ENCODE data around the gene GSK3A.
A peak's percentile ranks its signal among the peaks of the same experiment; 100 is the strongest.

GSK3A gene

GRCh38 chr19:42242512-42243409 is at the start of gene GSK3A:
TSS of gene GSK3A (minus strand) at chr19:42242602. CDS start at chr19:42242465, 137 bp downstream.
- peak; percentile 98 for DNase-seq

- DNase-seq: no peak
Observed at GRCh38 chr19:42291435-42291810, 49.0 kb upstream of the GSK3A start.

- peak; percentile 71 for DNase-seq
Observed at GRCh38 chr19:42290523-42291434, 48.4 kb upstream of the GSK3A start.

GRCh38 chr19:42290136-42290522 is 47.7 kb upstream of the GSK3A start:
- DNase-seq: no peak

GRCh38 chr19:42289556-42290041 is 47.2 kb upstream of the GSK3A start:
- no peak for DNase-seq

DNA sequence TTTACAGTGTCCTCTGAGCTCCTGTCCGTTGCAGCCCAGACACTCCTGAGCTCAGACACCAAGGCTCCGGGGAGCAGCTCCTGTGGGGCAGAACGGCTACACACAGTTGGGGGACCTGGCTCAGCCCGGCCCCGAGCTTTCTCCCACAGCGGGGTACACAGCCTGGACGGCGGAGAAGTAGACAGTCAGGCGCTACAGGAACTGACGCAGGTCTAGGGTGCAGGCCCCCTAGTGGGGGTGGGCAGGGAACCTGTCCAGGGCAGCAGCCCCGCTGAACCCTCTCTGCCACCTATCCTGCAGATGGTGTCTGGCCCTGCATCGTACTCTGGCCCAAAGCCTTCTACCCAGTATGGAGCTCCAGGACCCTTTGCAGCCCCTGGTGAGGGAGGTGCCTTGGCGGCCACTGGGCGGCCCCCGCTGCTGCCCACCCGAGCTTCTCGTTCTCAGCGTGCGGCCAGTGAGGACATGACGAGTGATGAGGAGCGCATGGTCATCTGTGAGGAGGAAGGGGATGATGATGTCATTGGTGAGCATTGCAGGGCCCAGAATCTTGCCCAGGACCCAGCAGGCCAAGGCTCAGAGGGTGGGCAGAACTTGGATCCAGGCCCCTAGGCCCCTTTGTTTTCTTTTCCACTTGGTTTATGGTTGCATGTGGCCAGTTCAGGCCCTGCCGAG is 46.6 kb upstream of the GSK3A start:
- no peak for DNase-seq

DNA sequence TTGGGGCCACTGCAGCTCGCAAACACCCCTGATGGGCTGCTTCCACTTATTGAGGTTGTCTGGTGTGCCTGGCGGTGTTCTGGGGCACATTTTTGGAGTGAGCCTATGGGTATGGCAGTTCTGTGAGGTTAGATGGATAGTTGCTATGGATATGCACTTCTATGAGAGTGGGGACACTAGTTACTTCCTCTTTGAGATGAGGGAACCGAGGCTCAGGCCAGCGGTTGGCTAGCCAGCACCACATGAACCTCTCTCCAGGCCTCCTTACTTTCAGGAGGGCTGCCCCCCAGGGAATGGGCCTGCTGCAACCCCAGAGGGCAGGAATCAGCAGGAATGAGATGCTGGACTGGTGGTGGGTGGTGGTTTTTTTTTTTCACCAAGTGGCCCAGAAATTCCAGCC is 46.0 kb upstream of the GSK3A start:
- no peak for DNase-seq

DNA sequence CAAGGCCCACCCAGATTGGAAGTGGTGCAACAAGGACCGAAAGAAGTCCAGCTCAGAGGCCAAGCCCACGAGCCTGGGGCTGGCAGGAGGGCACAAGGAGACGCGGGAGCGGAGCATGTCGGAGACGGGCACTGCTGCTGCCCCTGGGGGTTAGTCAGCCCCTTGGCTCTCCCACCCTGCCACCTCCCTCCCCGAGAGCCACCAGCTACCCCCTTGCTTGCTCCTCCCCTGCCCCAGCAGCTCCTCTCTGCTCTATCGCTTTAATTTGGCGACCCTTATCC is 45.4 kb upstream of the GSK3A start:
- DNase-seq: no peak

- DNase-seq: no peak
Observed at GRCh38 chr19:42287017-42287826, 44.8 kb upstream of the GSK3A start.

GRCh38 chr19:42286349-42287016 is 44.1 kb upstream of the GSK3A start:
- no peak for DNase-seq

GRCh38 chr19:42285988-42286348 is 43.6 kb upstream of the GSK3A start:
- DNase-seq: no peak

GRCh38 chr19:42285541-42285941 is 43.1 kb upstream of the GSK3A start:
- no peak for DNase-seq

DNA sequence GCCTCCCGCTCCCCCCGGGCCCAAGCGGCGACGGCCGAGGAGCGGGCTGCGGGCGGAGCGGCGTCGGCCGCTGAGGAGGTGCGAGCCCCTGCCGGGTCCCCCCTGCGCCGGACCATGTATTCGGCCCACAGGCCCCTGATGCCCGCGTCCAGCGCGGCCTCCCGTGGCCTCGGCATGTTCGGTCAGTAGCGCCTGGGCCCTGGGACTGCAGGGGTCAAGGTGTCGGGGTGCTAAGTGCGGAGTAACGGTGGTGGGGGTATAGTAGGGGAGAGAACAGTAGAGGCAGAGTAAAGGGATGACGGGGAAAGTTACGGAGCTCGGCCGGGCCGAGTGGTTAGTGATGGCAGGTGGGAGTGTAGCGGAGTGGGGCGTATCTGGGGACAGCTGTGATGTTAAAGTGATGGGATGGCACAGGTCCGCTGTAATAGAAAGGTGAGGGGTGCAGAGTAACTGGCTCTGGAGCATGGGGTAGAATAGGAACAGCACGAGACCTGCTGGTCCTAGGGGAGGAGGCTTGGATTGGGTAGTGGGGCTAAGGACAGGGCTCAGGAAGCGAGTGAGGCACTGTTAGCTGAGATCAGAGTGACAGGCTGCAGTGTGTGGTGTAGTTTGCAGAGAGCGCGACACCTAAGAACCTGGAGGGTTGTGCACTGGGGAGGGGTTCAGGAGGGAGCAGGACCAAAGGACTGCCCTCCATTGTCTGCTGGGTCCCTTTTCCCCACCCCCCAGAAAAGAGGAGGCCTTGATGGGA is 42.4 kb upstream of the GSK3A start:
- DNase-seq: no peak

- peak; percentile 91 for DNase-seq
Observed at GRCh38 chr19:42284066-42284501, 41.7 kb upstream of the GSK3A start.

- peak; percentile 97 for DNase-seq
Observed at GRCh38 chr19:42283188-42284065, 41.0 kb upstream of the GSK3A start.

DNA sequence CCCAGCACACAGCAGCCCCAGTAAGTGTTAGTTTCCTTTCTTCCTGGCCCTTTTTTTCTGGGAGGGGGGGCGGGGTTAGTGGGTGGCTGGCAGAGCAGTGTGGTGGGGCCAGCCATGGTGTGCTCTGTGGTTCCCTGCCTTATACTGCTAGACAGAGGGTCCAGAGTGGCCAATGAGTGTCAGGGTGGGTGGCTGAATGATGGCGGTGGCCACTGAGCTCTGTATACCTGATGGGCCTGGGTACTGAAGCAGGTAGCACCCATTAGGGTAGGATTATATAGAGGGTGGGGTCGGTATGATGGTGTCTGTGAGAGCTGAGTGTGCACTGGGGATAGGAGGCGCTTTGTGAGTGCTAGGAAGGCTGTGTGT is 40.4 kb upstream of the GSK3A start:
- DNase-seq: no peak

DNA sequence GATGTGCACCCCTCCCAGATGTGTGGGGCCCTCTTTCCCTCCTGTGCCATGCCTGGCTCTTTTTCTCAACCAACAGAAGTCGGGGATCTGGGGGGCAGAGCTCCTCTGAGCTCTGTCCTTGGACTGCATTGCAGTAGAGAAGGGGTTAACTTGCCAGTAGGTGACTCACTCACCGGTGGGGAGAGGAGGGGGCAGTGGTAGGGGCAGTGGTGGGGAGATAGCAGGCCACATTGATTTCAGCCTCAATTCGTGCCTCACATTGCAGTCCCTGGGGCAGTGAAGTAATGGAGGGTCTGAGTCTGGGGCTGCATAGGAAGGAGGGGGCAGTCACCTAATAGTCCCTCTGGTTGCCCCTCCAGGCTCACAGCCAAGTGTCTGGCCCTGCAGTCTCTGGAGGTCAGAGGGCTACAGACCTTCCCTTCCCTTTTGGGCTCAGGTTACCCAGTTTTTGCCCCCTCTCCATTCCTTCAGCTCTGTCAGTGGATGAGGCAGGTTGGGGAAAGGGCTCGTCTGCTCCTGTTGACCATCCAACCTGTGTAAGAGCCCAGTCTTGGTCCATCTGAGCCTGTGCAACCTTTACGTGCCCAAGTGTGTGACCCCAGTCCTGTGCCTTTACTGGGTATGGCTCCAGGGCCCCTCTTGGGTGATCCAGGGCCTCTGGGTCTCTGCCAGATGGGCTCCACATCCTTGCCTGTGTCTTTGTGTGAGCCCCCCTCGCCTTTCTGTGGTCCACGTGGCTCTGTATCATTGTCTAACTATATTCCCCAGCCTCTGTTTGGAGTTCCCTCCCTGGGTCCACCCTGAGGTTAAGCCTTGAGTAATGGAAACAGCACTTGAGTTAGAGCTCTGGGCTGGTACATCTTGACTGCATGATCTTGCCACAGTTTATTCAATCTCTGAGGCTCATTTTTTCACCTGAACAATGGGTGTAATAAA is 39.7 kb upstream of the GSK3A start:
- no peak for DNase-seq

DNA sequence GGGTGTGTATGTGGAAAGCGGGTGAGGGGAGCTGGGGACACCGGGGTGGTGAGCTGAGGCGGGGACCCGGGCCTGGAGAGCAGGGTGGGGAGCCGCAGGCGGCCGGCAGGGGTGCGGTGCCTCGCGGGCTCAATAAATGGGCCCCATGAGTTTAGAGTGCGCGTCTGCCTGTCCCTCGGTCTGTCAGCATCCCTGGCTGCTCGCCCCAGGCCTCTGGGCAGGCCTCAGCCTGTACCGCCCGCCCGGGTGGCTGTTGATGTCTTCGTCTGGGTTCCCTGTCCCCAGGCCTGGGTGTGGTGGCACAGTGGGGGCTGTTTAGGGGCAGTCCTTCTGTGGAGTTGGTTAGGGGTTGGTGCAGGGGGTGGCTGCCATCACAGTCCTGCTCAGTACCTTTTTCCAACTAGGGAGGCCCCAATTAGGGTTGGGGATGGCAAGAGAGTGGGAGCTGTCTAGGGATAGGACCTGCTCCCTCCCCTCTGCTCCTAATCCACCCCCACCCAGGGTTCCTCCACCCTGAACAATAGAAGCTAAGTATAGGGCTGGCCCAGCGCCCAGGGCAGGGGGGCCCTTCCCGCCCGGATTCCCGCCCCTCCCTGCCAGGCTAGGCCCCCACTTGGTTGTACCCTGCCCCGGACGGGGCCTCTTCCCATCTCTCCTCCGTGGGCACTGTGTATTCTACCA is 38.9 kb upstream of the GSK3A start:
- DNase-seq: peak; percentile 44
